GM19193 (cell line): ENCODE results near the gene AGAP1.

Experiments
- POLR2A ChIP-seq: IDR thresholded peaks from 4 replicates; pipeline ENCODE4 v1.6.1; 2011; ENCODE audit not compliant: insufficient read depth, insufficient read length; ENCODE audit errors: extremely low read depth

AGAP1 gene

DNA sequence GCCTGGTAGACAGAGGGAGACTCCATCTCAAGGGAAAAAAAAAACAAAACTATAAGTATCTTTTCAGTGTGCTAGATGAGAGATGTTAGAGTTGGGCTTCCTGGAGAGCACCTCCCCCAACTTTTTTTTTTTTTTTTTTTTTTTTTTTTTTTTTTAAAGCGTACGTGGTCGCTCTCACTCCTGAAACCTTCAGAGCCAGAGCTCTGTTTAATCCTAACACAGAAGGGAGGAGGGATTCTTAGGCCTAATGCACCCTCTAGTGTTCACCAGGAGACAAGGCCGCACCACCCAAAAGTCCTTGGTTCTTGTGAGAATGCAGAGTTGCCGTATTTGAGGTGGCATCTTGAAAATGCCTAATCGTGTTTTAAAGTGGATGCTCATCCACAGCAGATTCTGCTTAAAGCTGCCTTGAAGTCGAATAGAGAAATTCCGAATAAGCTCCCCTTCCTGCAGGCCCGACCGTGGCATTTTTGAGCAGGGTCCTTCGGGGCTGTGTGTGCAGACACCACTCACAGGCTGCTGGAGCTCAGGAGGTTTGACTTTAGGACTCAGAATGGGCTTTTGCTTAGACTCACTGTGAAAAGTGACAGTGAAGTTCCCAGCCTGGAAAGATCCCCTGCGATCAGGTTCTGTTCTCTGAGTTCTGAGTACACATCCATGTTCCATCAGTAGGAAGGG lies 252.6 kb downstream of the AGAP1 start:
- TF ChIP-seq POLR2A = no peak

DNA sequence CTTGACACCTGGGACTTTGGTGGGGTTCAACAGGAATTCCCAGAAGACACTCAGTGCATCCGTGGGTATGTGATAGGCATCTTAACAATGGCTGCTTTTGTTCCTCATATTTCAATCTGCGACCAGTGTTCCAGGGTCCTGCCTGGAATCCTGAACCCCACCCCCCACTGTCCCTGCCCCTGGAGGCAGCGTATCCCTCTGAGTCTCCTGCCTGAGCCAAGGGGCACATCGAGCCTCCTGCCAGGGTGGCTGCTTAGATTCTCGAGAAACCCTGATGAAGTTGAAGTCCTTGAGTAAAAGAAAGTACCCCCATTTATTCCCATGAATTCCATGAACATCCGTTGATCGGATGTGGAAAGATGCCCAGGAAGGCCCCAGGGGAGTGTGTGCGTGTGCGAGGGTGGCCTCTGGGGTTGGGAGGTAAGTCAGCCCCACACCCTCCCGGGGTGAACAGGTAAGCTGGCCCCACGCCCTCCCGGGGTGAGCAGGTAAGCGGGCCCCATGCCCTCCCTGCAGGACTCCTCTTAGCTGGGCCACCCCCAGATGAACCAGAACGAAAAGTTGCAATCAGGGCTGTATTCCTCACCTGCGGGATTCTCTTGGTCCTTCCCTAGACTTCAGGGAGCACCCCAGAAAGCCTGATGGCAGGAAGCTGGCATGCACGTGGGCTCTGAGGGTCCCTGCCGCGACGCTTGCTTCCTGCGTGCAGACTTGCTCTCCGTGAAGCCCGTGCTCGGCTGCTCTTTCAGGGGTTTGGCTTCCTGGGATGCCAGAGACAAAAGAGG lies 253.3 kb downstream of the AGAP1 start:
- no peak for TF ChIP-seq POLR2A

DNA sequence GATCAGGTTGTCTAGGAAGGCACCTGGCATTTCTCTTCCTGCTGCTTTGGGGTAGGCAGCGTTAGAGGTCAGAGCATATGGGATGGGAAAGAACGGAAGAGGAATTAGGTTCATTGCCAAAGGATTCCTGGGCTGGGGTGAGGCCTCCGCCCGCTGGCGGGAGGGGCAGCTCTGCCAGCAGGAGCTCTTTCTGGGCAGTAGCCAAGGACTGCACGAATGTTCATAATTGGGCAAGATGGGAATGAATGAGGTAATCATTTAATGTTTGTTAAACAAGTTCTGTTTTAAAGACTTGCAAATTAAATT lies 253.9 kb downstream of the AGAP1 start:
- TF ChIP-seq POLR2A = no peak

DNA sequence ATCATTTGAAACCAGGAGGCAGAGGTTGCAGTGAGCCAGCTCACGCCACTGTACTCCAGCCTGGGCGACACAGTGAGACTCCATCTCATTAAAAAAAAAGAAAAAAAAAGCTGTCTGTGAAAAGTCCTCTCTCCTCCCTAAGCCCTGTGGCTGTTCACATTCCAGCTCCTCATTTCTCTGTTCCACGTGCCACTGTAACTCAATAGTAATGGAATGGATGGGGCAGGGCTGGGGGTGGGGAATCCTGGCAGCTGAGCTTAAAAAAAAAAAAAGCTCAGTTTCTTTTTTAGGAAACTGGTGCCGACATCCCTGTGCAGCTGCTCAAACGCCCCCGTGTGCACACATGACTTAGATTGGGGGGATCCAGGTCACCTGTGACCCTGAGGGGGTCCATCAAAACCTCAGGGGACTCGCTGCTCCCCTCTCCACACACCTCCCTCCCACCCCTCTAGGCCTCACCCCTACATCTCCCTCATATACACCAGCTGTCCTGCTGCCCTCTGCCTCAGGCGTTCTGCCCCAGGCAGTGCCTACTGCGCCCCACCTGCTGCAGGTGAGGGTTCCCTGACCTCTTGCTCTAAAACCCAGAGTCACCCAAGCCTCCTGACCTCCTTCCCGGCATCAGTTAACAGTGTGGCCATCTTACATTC lies 255.4 kb downstream of the AGAP1 start:
- no peak for TF ChIP-seq POLR2A

DNA sequence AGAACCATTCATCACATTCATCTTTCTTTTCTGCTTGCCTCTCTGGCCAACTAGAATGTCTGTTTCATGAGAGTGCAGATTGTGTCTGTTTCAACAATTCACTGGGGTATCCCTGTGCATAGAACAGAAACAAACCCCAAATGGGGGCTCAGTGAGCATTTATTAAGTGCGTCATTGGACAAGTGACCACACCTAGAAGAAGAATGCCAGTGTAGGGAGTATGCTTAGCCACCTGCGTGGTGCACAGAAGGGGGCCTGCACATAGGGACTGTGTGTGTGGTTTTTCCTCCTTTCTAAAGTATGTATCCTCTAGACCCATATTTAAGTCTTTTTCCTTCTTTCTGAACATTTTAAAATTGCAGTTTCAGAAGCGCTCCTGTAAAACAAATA lies 255.9 kb downstream of the AGAP1 start:
- TF ChIP-seq POLR2A = no peak

DNA sequence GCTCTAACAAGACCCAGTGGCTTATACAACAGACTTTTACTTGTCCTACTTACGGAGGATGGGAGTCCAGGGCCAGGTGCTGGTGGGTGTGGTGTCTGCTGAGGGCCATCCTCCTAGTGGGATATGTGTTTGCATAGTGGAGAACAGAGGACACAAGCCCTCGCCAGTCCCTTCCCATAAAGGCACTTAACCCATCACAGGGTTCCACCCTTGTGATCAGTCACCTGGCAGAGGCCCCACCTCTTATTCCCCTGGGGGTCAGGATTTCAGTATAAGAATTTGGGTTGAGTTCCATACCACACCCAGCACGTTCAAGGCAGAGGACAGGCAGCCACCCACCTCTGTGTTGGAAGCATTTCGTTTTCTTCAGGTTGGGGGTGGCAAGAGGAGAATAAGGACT lies 259.0 kb downstream of the AGAP1 start:
- no peak for TF ChIP-seq POLR2A

DNA sequence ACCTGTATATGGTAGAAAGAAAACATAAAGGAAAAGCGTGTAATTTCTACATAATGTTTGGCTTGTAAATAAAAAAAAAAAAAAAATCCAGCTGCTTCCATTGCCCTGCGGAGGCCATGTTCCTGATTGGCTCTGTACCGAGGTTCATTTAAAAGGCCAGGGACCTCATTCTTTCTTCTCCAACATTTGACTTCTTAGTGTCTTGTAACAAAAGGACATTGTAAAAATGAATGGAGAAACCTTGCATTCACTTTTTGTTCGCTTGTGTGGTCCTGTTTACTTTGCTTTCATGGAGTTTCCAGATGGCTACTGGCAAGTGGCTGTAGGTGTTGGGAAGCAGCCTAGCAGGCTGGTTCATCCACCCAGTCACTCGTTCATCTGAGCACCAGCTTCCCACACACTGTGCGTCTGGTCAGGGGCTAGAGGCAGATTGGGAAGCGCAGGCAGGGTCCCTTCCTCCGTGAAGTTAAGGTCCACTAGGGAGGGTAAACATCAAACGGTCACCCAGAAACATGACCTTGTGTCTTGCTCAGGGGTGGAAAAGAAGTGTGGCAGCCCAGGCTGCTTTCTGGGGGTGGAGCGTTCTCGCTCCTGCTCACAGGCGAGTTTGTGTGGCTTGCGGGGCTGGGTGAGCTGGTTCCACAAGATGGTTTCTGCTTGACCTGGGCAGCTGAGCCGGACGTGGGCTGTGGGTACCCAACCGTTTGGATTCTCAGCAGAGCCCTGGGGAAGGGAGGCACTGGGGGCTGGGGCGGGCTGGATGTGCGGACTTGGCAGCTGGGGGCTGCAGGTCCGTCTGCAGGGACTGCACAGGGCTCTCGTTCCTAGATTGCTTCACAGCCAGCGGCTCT lies 260.7 kb downstream of the AGAP1 start:
- TF ChIP-seq POLR2A = no peak

DNA sequence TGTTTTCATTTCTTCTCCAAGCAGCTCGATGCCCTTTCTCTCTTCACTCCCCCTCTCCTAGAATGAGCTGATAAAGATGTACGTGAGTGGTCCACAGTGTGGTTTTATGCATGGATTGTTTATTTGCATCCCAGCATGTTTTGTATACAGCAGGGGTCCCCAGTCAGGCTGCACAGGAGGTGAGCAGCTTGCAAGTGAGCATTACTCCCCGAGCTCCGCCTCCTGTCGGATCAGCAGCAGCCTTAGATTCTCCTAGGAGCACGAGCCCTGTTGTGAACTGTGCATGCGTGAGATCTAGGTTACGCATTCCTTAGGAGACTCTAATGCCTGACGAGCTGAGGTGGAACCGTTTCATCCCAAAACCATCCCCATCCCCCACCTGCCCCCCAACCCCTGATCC lies 262.6 kb downstream of the AGAP1 start:
- TF ChIP-seq POLR2A = no peak

DNA sequence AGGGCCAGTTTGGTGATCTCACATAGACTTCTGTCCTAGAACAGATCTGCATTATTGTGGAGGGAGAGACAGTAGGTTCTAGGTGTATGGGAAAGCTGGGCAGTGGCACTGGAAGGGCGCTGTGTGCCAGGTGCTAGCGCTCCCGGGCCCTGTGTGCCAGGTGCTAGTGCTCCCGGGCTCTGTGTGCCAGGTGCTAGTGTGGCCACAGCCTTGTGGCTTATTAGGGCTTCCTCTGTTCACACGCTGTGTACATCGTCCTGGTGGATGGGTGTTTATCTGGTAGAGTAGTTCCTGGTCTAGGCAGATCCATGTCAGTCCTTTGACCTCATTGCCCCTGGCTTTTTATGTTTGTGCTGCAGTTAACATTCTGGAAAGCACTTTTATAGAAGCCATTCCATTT lies 263.4 kb downstream of the AGAP1 start:
- TF ChIP-seq POLR2A = no peak

DNA sequence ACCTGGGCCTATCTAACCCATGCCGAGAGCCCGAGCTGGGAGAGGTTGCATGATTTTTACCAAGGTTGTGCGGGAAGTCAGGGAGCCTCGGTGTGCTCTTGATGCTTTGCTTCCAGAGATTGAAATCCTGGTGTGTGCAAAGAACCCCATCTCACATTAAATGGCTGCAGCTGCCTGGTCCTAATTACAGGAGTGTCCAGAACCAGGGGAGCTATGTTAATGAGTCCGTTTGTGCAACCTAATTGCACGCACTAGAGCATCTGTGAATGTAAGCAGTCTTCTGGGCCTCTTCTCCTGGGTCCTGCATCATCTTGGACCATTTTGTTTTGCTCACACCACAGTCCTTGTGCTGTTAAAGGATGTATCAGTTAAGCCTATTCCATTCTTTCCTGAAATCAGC lies 263.8 kb downstream of the AGAP1 start:
- no peak for TF ChIP-seq POLR2A

DNA sequence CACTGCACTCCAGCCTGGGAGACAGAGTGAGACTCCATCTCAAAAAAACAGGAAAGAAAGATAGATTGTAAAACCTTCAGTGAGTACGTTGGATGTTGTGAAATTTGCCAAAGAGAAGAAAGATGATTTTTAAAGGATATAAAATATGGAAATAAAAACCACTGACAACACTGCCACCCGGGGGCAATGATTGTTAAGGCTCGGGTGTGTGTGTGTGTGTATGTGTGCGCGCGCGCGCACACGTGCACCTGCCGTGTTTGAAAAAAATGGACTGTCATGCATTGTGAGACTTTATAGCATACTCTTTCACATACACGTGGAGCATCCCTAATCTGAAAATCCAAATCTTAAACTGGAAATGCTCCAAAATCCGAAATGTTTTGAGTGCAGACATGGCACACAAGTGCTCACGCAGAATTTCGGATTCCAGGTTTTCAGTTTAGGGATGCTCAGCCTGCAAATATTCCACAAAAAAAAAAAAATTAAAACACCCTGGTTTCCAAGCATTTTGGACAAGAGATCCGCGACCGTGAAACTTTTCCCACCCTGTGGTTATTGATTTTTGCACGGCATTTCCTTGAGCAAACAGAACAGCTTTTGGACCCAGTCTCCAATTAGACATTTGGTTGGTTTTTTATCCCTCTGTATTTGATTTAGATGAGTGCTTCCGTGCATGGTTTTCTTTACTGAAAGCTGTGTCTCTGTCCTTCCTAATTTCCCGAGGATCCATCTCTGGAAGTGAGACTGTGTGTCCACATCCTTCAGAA lies 269.2 kb downstream of the AGAP1 start:
- TF ChIP-seq POLR2A = no peak

DNA sequence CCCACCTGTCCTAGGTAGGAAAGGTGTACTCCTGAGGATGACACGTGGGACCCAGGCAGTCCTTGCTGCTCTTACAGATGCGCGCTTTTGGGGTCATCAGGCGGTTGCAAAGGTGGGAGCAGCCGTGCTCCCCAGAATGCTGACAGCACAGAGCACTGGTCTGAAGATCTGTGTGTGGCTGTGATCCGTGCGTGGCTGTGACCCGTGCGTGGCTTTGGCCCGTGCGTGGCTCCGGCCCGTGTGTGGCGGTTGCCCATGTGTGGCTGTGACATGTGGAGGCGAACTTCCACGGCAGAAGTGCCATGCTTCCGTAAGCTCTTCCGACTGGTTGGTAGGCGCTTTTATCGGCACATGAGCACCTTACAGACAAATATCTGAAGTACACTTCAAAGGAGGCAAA lies 270.0 kb downstream of the AGAP1 start:
- no peak for TF ChIP-seq POLR2A

DNA sequence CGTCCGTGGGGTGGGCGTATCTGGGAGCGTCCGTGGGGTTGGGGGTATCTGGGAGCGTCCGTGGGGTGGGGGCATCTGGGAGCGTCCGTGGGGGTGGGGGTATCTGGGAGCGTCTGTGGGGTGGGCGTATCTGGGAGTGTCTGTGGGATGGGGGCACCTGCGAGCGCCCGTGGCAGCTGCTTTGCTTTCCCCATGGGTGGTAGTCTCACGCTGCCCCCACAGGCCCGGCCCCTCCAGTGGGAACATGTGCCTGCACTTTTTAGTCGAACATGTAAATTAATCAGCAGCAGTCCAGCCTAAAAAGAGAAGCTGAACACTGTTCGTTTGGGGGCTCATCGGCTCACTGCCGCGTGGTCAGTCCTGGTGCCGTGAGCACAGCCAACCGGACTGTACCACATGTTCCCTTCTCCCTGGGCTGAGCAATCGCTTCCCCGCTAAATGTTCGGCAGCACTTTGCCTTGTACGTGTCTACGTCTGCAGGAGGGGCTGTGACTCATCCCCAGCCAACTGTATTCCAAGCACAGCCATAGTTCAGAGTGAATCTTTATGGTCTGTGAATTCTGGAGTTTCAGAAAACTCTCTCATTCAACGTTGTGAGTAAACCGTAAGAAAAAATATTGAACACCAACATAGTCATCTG lies 271.5 kb downstream of the AGAP1 start:
- TF ChIP-seq POLR2A = no peak

DNA sequence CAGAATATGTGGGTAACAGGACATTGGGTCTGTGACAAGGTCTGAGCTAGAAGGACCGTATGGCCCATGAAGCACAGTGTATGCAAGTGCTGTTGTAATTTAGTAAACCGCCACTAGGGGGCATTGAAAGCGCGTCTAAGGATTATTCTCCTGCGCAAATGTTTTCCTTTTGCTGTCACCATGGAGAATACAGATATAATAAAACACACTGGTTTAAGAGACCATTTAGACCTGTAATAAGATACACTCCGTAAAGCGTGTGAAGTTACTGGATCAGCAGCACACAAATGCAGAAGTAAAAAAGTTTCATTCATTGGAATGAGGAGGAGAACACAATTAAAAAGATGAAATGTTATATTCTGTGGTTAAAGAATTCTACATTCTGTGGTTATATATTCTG lies 272.4 kb downstream of the AGAP1 start:
- TF ChIP-seq POLR2A = no peak

DNA sequence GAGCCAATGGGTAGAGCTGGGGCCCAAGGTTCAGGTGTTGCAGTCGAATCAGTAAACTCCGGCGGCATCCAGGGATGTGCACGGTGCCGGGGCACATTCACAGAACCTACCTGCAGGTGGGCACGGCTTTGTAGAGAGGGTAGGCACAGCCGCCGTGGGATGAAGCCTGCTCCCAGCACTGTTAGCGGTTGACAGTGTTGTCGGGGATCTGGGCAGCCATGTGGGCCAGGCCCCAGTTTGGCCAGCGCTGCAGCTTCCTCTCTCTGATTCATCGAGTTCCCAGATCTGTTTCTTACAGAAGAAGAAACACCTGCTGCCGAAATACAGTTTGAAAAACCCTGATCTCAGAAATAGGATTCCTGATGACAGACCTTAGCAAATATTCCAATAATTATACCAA lies 274.8 kb downstream of the AGAP1 start:
- TF ChIP-seq POLR2A = no peak

DNA sequence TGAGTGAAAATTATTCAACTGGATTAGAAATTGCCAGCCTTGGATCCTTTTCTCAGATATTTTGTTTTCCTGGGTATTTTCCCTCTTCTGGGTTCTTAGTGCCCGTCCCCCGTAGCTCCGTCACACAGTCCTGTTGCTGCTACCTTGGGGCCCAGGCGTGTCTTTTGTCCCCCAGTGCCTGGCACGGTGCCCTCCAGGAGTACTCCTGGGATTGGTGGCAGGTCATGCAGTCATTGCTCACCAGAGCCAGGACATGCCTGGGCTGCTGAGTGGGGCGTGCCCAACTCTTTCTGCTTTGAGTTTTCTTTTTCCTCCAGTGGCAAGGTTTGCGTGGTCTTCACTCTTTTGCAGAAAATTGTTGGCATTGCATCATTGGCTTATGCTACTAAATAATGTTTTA lies 275.2 kb downstream of the AGAP1 start:
- no peak for TF ChIP-seq POLR2A
